ENCODE data around the gene TRIP12.
"Not testable (repeated sequence)": the region's sequence is repeated elsewhere in the genome, so short reads cannot be mapped to it uniquely, and the experiment has no call there.

The TRIP12 gene

DNA sequence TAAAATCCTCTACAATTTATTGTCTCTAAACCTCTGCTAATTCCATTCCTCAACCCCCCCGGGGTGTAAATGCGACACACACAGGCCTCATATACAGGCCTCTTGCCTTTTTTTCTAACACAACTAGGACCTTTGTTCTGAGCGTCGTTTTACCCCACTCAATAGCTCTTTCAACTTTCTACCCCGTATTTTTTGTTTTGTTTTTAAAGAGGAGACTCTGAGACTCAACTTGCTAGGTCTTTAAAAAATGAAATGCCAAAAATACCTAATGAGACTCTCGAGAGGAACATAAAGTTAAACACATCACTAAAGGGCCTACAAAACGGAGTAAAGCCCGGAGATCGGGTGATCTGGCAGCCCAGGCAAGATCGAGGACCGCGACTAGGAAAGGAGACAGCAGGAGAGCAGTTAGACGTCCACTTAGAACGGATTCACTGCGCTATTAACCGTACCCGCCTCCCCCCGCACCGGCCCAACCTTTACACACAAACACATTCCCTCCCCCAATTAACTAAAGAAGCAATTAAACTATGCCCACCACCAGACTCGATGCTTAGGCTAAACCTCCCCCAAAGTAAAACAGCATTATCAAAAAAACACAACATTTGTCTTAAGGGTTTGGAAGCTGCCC, 1.7 kb downstream of the TRIP12 start:
- DNase-seq = peak; percentile 50

DNA sequence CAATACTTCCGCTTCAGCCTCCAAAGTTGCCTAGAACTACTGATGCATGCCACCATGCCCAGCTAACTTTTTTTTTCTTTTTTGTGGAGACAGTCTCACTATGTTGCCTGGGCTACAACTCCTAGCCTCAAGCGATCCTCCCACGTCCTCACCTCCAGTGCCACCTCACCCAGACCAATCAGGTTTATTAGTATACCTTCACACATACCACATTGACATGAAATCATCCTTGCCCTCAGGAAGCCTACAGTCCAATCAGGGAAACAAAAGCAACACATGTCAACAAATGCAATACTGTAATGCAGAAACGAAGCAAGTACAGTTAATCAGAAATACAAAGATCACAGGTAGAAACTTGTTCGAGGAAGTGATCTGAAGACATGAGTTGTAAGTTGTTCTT, 4.0 kb downstream of the TRIP12 start:
- no peak for DNase-seq

GRCh38 chr2:229914171-229914570, 7.6 kb downstream of the TRIP12 start:
- no peak for DNase-seq

- DNase-seq = peak; percentile 79
Observed at GRCh38 chr2:229910832-229911412, 10.9 kb downstream of the TRIP12 start.

- DNase-seq = peak; percentile 35
Observed at GRCh38 chr2:229910147-229910831, 11.5 kb downstream of the TRIP12 start.

GRCh38 chr2:229909090-229909489, 12.7 kb downstream of the TRIP12 start:
- DNase-seq = no peak

- no peak for DNase-seq
Observed at GRCh38 chr2:229905601-229906000, 16.2 kb downstream of the TRIP12 start.

DNA sequence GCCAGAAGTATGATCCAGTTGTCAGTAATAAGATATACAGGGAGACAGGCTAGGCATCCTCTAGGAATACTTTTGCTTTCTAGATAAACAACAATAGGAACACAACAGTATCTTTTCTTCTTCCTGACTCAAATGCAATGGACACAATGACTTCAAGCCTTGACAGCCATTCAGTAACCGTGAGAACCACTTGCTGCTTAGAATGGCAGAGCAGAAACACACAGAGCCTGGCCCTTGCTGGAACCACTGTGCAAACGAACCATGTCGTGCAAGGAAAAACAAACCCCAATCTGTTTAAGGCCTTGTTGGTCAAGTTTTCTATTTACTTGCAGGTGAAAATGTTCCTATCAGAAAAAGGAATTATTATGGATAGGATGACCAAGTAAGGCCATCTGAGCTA, 18.8 kb downstream of the TRIP12 start:
- DNase-seq = no peak

GRCh38 chr2:229901819-229902218, 20.0 kb downstream of the TRIP12 start:
- DNase-seq = no peak

- not testable (repeated sequence) for DNase-seq
Observed at GRCh38 chr2:229900514-229900913, 21.3 kb downstream of the TRIP12 start.

DNA sequence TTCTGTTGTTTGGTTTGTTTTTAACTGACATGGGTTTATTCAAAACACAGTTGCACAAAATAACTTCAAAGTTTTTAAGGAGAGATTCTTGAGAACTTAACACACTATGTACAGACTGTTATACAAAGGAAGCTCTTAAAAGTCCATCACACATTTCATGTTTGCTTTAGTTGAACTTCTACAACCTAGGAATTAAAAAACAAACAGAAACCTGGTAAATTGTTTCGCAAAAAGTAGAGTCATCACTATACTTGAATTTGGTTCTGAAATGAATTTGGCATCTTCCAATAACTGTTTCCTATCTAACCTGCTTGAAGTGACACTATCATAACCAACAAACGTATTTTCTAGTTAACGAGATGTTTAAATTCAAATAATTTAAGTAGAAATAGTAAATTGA, 21.8 kb downstream of the TRIP12 start:
- DNase-seq = no peak

GRCh38 chr2:229899604-229900003, 22.2 kb downstream of the TRIP12 start:
- DNase-seq = no peak

DNA sequence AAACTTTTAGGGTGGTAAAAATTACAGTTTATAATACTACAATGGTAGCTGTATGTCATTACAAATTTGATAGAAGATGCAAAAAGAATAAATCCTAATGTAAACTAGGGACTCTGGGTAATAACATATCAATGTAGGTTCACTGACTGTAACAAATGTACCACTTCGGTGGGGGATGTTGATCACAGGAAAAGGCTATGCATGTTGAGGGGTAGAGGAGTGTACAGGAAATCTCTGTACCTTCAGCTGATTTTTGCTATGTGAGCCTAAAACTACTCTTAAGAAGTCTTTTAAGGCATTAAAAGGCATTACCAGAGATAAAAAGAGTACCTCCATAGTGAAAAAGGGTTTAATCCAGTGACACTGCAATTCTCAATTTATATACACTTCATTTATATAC, 25.0 kb downstream of the TRIP12 start:
- no peak for DNase-seq

DNA sequence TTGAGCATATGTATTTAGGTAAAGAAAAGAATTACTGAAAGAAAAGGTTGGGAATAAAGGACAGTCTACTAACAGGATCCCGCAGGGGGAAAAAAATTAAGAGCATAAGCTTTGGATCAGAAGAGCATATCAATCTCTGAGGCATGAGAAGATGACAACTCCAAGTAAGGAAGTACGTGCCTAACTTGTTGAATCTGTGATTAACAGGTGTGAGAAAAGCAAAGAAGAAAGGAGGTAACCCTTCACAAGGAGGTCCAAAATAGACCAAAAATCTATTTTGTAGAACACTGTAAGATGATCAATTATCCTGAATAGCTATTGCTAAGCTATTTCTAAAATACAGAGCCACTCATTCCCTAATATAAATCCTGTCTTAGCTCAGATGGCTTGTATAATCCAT, 32.8 kb downstream of the TRIP12 start:
- no peak for DNase-seq

DNA sequence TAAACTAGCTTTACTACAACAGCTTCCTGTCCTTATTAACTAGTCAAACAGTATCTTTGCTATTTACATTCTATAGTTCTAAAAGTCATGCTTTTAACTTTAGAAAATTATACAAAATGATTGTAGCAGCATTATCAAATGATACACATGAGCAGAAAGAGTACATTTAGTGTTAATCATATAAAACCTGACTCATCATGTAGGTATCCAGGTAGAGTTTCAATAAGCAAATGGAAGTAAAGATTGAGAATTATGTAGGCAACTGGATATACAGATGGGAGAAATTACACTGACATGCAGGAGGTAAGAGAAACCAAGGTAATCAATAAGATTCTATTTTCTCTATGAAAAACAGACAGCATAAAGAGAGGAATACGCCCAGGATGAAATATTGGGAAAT, 33.8 kb downstream of the TRIP12 start:
- no peak for DNase-seq

DNA sequence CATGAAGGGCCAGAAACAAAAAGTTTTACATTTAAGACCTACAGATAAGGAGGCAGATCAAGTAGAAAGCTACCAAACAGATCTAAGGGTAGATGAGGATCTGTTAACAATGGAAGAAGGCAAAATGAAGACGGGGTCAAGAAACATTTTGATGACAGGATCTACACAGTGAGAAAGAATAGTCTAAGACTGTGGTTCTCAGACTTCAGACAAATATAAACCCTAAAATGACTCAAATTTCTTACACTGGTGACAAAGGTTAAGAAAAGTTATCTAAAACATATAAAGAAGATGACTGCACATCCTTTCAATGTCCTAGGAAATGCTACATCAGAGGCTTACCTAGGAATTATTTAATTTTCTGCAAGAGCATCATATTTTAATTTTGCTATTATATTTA, 34.4 kb downstream of the TRIP12 start:
- DNase-seq = no peak

DNA sequence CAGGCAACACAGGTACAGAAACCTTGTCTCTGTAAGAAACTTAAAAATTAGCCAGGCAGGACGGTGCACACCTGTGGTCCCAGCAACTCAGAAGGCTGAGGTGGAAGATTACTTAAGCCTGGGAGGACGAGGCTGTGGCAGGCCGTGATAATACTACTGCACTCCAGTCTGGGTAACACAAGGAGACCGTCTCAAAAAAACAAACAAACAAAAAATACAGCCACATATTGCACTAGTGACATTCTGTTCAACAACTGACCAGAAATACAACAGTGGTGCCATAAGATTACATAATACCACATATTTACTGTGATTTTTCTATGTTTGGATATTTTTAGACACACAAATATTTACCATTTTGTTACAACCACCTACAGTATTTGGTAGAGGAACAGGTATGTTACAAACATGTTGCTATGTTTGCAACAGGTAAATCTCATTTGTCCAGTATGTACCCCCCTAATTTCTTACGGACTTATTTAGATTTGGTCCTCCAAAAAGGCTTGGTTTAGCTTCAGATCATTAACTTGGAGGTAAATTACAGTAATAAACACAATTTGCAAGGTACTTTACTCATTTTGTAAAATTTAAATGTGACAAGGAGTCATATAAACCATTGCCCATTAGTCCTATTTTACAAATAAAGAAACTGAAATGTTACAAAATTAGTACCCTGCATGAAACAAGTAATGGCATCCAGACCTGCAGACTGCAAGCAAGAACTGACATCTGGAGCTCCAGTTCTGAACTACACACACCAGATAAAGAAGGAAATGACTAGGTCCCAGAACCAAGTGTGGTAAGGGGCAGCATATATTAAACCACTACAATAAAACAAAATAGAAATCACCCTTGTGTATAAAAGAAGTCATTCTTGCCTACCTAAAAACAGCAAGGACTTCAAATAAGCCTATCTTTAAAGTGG, 36.8 kb downstream of the TRIP12 start:
- no peak for DNase-seq

DNA sequence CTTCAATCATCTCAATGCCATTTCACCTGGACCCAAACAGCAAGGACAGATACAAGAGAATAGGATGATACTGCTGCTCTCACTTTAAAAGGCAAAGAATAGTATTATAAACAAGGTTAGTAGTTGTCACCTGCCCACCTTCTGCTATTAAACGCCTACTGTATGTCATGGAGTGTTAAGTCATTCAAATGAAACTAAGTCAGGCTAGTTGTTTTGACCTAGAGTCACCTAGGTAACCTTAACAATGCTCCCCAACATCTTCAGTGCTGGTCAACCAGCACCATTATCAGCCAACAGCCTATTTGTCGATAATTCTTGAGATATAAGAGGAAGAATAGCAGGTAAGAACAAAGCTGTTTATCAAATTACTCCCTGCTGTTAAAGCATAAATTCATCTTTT, 39.2 kb downstream of the TRIP12 start:
- DNase-seq = no peak

DNA sequence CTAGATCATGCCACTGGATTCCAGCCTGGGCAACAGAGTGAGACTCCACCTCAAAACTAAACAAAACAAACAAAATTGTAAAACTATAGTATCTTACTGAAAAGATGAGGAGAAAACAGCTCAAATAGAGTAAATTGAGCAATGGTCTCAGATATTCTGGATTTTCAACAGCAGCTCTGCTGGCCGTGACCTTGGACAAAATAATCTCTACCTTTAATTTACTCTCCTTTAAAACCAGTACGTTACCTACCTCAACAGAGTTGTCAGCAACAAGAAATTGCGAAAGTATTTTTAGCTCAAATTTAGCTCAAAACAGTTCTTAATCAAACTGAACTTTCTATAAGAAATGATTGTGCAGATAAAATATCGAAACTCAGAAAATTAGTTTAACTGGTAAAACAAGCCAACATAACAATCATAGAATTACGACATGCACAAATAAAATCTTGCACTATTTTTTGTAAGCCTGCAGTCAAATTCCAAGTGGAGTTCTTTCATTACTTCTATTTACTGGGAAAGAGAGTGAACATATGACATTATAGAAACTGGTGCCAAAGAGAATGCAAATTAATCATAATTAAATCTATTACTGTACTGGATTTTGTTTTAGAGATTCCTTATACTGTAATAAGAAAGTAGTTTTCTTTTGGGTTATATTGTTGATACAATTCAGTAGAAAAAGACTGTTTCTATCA, 40.8 kb downstream of the TRIP12 start:
- DNase-seq = no peak

- DNase-seq = no peak
Observed at GRCh38 chr2:229879191-229879950, 42.4 kb downstream of the TRIP12 start.

DNA sequence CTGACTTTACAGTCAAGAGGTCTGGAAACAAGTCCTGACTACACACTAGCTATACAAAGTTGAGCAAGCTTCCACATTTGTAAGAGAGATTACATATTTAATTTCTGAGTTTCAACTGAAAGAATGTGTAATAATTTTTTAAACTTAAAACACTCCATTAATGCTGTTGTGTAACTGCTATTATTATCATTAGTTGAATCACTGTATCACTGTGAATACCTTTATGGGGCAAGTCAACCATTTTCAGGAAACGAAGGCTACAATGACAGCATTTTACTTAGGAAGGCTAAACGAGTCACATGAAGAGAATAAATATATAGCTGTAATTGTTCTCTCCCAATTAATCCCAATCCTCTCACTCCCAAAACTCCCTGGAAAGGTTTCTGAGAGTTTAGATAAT, 46.3 kb downstream of the TRIP12 start:
- no peak for DNase-seq

DNA sequence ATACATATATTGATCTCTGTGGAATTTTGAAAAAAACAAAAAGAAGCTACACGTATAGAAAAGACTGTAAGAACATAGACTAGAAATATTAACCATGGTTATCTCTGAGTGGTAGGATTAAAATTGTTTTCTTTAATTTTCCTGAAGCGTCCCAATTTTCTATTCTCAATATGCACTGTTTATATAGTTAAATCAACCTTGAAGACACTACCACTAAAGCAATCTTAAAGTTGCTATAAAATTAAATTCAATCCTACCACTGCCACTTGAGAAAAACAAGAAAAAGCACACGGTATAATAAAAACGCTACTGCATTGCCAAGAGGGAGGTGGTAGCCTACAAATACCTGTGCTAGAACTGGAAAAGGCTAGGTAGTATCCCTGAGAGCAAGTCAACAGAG, 47.2 kb downstream of the TRIP12 start:
- DNase-seq = no peak

All from NCI-H82 (cell line).